Stomach (tissue), 9 donors: Measurements from ENCODE around the gene JAKMIP1. TPM values are rescaled to one million over a fixed set of nuclear protein-coding genes. Genes with fewer than 3 reads are reported as not detected.

ENCODE experiments used
- DNase-seq, 2 donors: peaks; one replicate each; pipeline versions ENCODE4 v3.0.0 to v3.0.0-alpha.2; 2013 to 2019
- H3K27ac ChIP-seq, 5 donors: fragments of 200-600 bp in 4 of 5; sonication (generic) in 4 of 5; one replicate each; pipeline ENCODE4 v1.5.1; 2013 to 2019; ENCODE audit warnings: mild to moderate bottlenecking in 1 of 5, moderate library complexity in 1 of 5
- H3K27me3 ChIP-seq, 3 donors: fragments of 200-600 bp; sonication (generic); one replicate each; pipeline ENCODE4 v1.5.1; 2017 to 2019; ENCODE audit warnings: mixed run types in 1 of 3
- H3K36me3 ChIP-seq, 4 donors: fragments of 200-600 bp; sonication (generic); 1 replicate in 3 of 4; 2 replicates in 1 of 4; pipeline ENCODE4 v1.5.1; 2016 to 2019
- H3K4me1 ChIP-seq, 4 donors: fragments of 200-600 bp; sonication (generic); one replicate each; pipeline ENCODE4 v1.5.1; 2016 to 2019
- H3K4me3 ChIP-seq, 4 donors: fragments of 200-600 bp; sonication (generic) in 3 of 4; one replicate each; pipeline ENCODE4 v1.5.1; 2016 to 2019; ENCODE audit warnings: mild to moderate bottlenecking in 1 of 4
- H3K9me3 ChIP-seq, 4 donors: fragments of 200-600 bp; sonication (generic); one replicate each; pipeline ENCODE4 v1.5.1; 2016 to 2019
- EP300 ChIP-seq: sonication (generic); formaldehyde crosslinking; IDR thresholded peaks from one replicate; pipeline ENCODE4 v1.6.1; 2017; ENCODE audit warnings: antibody characterized with exemption
- POLR2A ChIP-seq, 4 donors: fragments of 450-650 bp; IDR thresholded peaks; one replicate each; pipeline ENCODE4 v1.6.1; 2016; ENCODE audit warnings: antibody characterized with exemption in 4 of 4, control low read depth in 2 of 4, mild to moderate bottlenecking in 1 of 4, moderate library complexity in 1 of 4
- POLR2AphosphoS5 ChIP-seq, 3 donors: sonication (generic); formaldehyde crosslinking; IDR thresholded peaks; one replicate each; pipeline ENCODE4 v1.6.1; 2016; ENCODE audit warnings: antibody characterized with exemption in 3 of 3
- WGBS, 5 donors: extraction: QIAGEN DNeasy Blood & Tissue Kit in 3 of 5; methylation state at CpG; one replicate each; pipeline versions ENCODE4 v1.1.5 to v1.1.7; 2013 to 2018; 5-methylcytosine and 5-hydroxymethylcytosine counted together
- intact Hi-C: fragments of 100-400 bp; cut with DNase I; formaldehyde crosslinking; loops from one replicate; pipeline ENCODE4 v1.15.1; 2023; ENCODE audit warnings: low total_unique reads
- polyA plus RNA-seq, 3 donors: library from polyadenylated mRNA; stranded (reverse); fragments of 200-250 nt; gene quantifications; one replicate each; pipeline ENCODE4 v1.2.3, GENCODE V29; 2013
- total RNA-seq, 5 donors: library from RNA; depleted of rRNA; stranded (reverse); fragments of >200 nt; gene quantifications; one replicate each; pipeline versions ENCODE4 v1.1.0 to v1.2.3, GENCODE V29; 2014 to 2016
- TF ChIP-seq, protein P1 (sequence below), 7 experiments: fragments of 450-650 bp in 4 of 7; fragments of 200-600 bp in 3 of 7; sonication (generic) in 3 of 7; IDR thresholded peaks; one replicate each; pipeline ENCODE4 v1.5.1; 2016 to 2019; ENCODE audit warnings: antibody characterized with exemption in 7 of 7, control low read depth in 2 of 7, mild to moderate bottlenecking in 1 of 7
- donor health status: healthy with polysubstance abuse.
- donor health status: Bipolar disorder and iron deficiency.
- donor health status: healthy.

JAKMIP1 gene
- total and polyA plus RNA-seq, 8 donors, result 0.18 to 10.3 (median 0.54) TPM; not detected in 2

DNA sequence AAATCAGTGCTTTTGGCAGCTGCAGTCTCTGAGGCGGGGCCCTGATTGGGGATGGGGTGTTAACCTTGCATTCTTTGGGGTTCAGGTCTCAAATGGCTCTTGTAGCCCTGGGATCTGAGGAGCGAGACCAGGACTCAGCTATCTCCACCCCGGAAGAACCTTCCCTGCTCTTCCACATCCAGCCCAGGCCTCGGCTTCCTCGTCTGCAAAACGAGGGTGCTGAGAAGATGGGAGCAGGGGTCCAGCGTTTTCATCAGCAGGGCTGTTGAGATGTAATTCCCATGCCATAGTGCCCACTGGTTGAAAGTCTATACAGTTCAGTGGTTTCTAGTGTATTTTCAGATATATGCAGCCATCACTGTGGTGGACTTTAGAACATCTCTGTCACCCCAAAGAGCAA lies 34.7 kb upstream of the JAKMIP1 start:
- no peaks in the 10 kb centered on the region for H3K9me3 ChIP-seq
- no peaks in the 10 kb centered on the region for H3K4me1 ChIP-seq
- no peak overlapping the region for H3K4me3 ChIP-seq
- no peak overlapping the region for H3K27ac ChIP-seq
- H3K36me3 ChIP-seq, result no peaks in the 10 kb centered on the region
- peaks cover 0 to 29% (median 0%) of the 10 kb centered on the region in 3 donors for H3K27me3 ChIP-seq
- intact Hi-C loops, result no loop called here
- TF ChIP-seq POLR2A (IDR thresholded peaks at IDR 0.05) (no peak), EP300 (no peak), POLR2AphosphoS5 (IDR thresholded peaks at IDR 0.05) (no peak)
- TF ChIP-seq, protein P1, sequence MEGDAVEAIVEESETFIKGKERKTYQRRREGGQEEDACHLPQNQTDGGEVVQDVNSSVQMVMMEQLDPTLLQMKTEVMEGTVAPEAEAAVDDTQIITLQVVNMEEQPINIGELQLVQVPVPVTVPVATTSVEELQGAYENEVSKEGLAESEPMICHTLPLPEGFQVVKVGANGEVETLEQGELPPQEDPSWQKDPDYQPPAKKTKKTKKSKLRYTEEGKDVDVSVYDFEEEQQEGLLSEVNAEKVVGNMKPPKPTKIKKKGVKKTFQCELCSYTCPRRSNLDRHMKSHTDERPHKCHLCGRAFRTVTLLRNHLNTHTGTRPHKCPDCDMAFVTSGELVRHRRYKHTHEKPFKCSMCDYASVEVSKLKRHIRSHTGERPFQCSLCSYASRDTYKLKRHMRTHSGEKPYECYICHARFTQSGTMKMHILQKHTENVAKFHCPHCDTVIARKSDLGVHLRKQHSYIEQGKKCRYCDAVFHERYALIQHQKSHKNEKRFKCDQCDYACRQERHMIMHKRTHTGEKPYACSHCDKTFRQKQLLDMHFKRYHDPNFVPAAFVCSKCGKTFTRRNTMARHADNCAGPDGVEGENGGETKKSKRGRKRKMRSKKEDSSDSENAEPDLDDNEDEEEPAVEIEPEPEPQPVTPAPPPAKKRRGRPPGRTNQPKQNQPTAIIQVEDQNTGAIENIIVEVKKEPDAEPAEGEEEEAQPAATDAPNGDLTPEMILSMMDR (IDR thresholded peaks at IDR 0.05), result no peak
- DNase-seq, result peak in 1 of 2 donors; percentile 1
- 77 to 98% (median 82%) methylated on average over 4 to 7 of the region's 7 CpGs for WGBS, 5 donors

DNA sequence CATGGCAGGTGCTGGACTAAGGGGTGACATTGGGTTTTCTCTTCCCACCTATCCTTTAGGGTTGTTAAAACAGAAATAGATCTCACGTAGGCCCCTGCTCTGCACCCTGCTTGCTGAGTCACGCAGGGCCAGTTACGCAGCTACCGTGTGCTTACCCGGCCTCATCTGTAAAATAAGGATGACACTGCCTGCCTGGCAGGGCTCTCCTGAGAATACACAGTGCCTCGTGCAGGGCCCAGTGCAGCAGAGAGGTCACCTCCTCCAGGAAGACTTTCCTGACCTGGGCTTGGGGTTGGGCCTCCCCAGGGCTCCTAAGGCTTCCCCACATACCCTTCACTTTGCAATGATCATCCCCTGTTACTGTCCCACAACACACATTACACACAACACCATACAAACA lies 33.6 kb upstream of the JAKMIP1 start:
- H3K27me3 ChIP-seq, result peaks cover 0 to 18% (median 0%) of the 10 kb centered on the region in 3 donors
- no peaks in the 10 kb centered on the region for H3K4me1 ChIP-seq
- no peaks in the 10 kb centered on the region for H3K36me3 ChIP-seq
- 80 to 91% (median 84%) methylated on average over 6 of the region's 6 CpGs for WGBS, 5 donors
- peak in 1 of 2 donors; percentile 8 for DNase-seq
- H3K27ac ChIP-seq, result no peak overlapping the region
- TF ChIP-seq, protein P1 (IDR thresholded peaks at IDR 0.05), result no peak
- no peak for TF ChIP-seq POLR2A (IDR thresholded peaks at IDR 0.05)
- no peak for TF ChIP-seq EP300
- TF ChIP-seq POLR2AphosphoS5 (IDR thresholded peaks at IDR 0.05), result no peak
- intact Hi-C loops, result no loop called here
- H3K9me3 ChIP-seq, result no peaks in the 10 kb centered on the region
- no peak overlapping the region for H3K4me3 ChIP-seq

DNA sequence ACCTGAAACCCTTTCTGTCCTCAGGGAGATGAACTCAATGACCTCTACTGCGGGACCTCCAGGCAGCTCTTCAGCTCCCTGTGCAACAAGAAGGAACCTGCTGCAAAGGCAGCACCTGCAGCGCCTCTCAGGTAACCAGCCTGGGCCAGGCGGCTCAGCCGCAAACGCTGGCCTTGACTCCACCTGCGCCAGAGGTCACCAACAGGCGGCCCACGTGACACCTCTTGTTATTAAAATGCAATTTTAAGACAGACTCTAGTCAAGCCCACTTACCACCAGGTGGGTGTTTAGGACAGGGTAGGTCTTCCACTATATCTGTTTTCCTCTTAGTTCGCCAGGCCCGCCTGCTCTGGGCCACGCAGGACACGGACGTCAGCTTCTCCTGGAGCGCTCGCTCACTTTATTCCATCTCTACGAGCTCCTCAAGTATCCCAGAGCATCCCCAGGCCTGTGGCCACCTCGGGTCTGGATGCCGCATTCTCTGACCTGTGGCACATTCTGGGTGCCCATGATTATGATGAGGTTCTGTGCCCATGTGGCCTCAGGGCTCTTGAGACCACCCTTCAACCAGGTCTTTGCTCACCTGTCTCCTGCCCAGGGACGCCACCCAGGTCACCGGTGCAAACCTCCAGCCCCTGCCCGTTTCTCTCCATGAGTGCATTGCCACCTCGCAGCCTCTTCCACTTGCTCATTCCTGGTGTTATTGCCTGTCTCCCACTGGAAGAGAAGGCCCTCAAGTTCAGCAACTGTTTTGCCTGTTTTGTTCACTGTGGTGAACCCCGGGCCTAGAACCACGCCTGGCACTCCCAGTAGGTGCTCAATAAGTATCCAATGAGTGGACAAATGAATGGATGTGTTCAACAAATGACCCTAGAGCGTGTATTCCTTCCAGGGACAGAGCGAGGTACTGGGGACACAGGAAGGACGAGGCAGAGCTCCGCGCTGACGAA lies 32.8 kb upstream of the JAKMIP1 start:
- H3K4me3 ChIP-seq, result no peak overlapping the region
- TF ChIP-seq EP300 (no peak), POLR2AphosphoS5 (IDR thresholded peaks at IDR 0.05) (no peak), POLR2A (IDR thresholded peaks at IDR 0.05) (no peak)
- TF ChIP-seq, protein P1 (IDR thresholded peaks at IDR 0.05), result no peak
- H3K36me3 ChIP-seq, result no peaks in the 10 kb centered on the region
- no peaks in the 10 kb centered on the region for H3K9me3 ChIP-seq
- intact Hi-C loops, result no loop called here
- WGBS, 5 donors, result 80 to 84% (median 83%) methylated on average over 30 of the region's 30 CpGs
- H3K27me3 ChIP-seq, result peaks cover 0 to 16% (median 0%) of the 10 kb centered on the region in 3 donors
- H3K27ac ChIP-seq, result no peak overlapping the region
- peak in 1 of 2 donors; percentile 13 for DNase-seq
- no peaks in the 10 kb centered on the region for H3K4me1 ChIP-seq

DNA sequence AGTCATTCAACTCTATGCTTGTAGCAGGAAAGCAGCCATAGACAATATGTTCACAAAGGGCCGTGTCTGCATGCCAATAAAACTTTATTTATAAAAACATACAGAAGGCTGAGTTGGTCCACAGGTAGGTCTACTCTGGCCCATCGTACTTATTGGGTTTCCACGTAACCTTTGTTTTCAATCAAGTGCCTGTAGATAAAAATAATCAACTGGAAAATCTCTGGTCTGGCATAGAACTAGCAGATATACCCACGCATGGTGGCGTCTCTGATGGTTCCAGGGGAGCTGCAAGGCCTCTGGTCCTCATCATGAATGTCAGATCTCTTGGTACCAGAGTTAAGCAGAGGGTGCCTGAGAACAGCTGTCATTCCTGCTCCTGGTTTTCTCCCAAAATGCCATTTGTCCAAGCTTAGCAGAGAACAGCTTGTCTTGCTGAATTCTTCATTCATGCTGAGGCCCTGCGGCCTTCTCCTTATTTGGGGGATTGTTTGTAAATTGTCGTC lies 31.4 kb upstream of the JAKMIP1 start:
- H3K4me1 ChIP-seq, result no peaks in the 10 kb centered on the region
- H3K9me3 ChIP-seq, result no peaks in the 10 kb centered on the region
- no peak overlapping the region for H3K4me3 ChIP-seq
- H3K27ac ChIP-seq, result no peak overlapping the region
- 68 to 79% (median 73%) methylated on average over 7 of the region's 7 CpGs for WGBS, 5 donors
- TF ChIP-seq, protein P1 (IDR thresholded peaks at IDR 0.05), result no peak
- TF ChIP-seq POLR2A (IDR thresholded peaks at IDR 0.05) (no peak), POLR2AphosphoS5 (IDR thresholded peaks at IDR 0.05) (no peak)
- DNase-seq, result no peak
- peaks cover 0 to 25% (median 0%) of the 10 kb centered on the region in 3 donors for H3K27me3 ChIP-seq
- H3K36me3 ChIP-seq, result no peaks in the 10 kb centered on the region
- intact Hi-C loops, result no loop called here
